Breast epithelium (tissue), 3 donors: ENCODE data around the gene ASAH2.

Experiments
- CTCF ChIP-seq, 3 donors: fragments of 450-650 bp; IDR thresholded peaks; one replicate each; pipeline ENCODE4 v1.5.1; 2016 to 2017; ENCODE audit warnings: antibody characterized with exemption in 3 of 3, mild to moderate bottlenecking in 3 of 3, moderate library complexity in 3 of 3
- POLR2AphosphoS5 ChIP-seq, 3 donors: sonication (generic); formaldehyde crosslinking; IDR thresholded peaks; one replicate each; pipeline ENCODE4 v1.6.1; 2017; ENCODE audit warnings: antibody characterized with exemption in 3 of 3

- TF ChIP-seq CTCF (IDR thresholded peaks at IDR 0.05) (no peak), POLR2AphosphoS5 (IDR thresholded peaks at IDR 0.05) (no peak)
Measured at GRCh38 chr10:50219200-50219599, 32.1 kb downstream of the ASAH2 start.
